Activated CD4-positive, alpha-beta T cell treated with anti-CD3 and anti-CD28 coated beads for 1 hour (primary cell): Measurements from ENCODE around the gene LCN12.
A peak's percentile ranks its signal among the peaks of the same experiment; 100 is the strongest.

Experiments
- DNase-seq: peaks from one replicate; pipeline ENCODE4 v3.0.0-alpha.2; 2020

The LCN12 gene

DNA sequence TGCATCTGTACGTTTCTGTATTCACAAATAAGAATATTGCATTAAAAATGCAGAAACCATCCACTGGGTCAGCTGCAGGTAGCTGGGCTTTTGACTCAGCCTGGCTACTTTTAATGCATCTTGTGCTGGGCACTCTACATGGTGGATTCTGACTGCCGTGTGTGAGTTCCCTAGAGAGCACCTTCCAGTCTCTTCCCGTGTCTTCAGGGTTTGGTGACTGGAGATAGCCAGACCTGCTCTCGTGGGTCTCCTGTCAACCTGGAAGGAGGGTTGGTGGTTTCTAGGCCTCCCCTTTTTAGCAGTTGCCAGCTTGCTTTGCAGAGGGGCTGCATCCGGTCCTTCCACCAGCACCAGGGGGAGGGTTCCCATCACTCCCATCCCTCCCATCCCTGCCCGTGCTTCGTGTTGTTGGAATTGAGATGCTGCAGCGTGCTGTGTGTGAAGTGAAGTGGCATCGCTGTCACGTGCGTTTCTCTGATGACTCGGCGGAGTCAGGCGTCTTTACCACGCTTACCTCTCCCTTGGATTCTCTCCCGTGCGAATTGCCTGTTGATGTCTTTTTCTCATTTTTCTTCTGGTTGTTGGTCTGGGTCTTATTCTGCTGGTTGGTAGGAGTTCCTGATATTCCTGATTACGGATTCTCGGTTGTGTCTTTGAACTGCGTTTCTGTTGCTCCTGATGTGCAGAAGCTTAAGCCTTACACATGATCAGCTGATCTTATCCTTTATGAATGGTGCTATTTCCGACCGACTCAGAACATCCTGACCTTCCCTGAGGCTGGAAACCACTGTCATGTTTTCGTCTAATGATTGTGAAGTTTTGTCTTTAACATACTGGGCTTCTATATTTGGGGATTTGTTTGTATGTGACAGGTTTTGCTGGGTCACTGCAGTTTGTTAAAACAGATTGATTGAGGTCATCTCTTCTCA lies 24.5 kb upstream of the LCN12 start:
- DNase-seq = no peak

GRCh38 chr9:136928591-136928990 lies 23.5 kb upstream of the LCN12 start:
- DNase-seq = no peak

DNA sequence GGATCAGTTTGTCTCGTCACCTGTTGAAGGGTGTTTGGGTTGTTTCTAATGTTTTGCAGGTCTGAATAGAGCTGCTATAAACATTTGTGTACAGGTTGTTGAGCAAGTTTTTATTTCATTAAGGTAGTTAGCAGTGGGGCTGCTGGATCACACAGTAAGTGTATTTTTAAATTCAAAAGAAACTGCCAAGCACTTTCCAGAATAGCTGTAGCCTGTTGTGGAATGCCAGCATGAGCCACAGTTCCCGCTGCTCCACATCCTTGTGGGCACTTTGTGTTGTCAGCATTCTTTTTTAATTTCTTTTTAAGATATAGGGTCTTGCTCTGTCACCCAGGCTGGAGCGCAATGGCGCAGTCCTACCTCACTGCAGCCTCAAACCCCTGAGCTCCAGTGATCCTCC lies 22.1 kb upstream of the LCN12 start:
- DNase-seq = no peak

DNA sequence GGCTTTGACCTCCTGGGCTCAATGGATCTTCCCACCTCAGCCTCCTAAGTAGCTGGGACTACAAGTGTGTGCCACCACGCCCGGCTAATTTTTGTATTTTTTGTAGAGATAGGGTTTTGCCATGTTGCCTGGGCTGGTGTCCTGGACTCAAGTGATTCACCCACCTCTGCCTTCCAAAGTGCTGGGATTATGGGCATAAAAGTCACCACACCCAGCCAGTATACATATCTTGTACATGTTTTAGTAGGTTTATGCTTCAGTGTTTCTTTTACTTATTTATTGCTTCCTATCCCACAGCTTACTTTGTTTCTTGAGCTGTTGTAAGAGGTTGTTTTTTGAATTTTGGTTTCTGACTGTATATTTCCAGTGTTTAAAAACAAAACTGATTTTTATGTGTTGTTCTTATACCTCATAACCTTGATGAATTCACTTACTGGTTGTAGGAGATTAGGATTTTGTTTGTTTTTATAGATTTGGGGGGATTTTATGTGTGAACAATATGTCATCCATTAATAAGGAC lies 20.4 kb upstream of the LCN12 start:
- DNase-seq = no peak

DNA sequence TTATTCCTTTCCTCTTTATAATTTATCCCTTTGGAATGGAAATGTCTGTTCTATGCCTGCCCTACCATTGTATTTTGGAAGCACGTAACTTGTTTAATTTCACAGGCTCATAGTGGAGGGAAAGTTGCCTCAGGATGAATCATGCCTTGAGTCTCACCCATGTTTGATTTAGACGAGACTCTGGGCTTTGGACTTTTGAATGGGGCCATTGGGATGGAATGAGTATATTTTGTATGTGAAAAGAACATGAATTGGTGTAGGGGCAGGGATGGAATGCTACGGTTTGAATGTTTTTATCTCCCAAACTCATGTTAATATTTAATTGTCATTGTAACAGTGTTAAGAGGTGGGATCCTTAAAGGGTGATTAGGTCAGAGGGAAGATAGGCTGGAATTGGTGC lies 17.8 kb upstream of the LCN12 start:
- no peak for DNase-seq

GRCh38 chr9:136935651-136936050 lies 16.4 kb upstream of the LCN12 start:
- DNase-seq = no peak

- DNase-seq = no peak
These were observed 15.4 kb upstream of the LCN12 start for GRCh38 chr9:136936645-136937170.

GRCh38 chr9:136937186-136938001 lies 14.7 kb upstream of the LCN12 start:
- DNase-seq = no peak

DNA sequence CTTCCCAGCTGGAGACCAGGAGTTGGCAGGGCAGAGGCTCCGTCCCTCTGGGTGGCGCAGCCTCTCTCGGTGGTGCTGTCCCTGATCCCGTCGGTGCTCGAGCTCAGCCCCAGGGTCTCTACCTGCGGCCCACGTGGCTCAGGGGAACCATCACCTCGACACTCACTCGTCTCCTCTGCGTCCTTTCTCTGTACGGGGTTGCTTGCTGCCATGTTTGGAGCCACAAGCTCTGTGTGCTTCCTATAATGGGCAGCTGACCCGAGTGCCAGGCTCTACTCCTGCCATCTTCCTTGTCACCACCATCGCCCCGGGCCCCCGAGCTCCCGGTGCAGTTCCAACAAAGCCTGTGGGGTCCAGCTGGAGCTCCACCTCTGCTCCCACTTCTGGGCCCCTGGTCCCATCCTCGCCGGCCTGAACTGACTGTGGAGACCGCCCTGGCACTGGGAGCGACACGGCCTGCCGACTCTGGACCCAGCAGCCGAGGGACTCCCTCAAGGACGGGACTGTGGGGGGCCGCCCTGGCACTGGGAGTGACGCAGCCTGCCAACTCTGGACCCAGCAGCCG lies 12.6 kb upstream of the LCN12 start:
- DNase-seq = no peak

- no peak for DNase-seq
These were observed 12.0 kb upstream of the LCN12 start for GRCh38 chr9:136939996-136940525.

DNA sequence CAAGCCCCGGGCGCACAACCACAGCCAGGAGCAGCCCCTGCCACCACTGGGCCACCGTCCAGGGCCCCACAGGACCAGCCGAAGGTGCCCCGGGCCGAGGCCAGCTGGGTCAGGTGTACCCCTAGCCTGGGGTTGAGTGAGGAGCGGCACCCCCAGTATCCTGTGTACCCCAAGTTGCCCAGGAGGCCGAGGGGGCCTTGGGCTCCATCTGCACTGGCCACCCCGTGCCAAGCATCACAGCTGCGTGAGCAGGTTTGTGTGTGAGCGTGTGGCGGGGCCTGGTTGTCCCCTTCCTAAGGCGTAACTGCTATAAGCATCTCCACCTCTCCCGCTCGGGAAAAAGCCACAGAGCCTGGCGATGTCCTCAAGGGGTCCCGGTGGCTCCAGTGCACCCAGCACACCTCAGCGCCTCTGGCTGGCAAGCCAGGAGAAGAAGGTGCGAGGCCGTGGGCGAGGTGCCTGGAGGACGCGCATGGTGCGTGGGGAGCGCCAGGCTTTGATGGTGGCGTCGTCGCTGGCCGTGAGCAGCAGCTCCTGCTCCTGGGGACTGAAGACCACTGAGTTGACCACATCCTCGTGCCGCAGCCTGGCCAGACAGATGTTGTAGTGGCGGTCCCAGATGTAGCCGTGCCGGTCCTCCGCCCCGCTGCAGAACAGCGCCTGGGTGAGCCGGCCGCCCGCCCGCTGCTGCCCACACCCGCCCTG lies 11.4 kb upstream of the LCN12 start:
- no peak for DNase-seq

- no peak for DNase-seq
These were observed 10.6 kb upstream of the LCN12 start for GRCh38 chr9:136941231-136942111.

DNA sequence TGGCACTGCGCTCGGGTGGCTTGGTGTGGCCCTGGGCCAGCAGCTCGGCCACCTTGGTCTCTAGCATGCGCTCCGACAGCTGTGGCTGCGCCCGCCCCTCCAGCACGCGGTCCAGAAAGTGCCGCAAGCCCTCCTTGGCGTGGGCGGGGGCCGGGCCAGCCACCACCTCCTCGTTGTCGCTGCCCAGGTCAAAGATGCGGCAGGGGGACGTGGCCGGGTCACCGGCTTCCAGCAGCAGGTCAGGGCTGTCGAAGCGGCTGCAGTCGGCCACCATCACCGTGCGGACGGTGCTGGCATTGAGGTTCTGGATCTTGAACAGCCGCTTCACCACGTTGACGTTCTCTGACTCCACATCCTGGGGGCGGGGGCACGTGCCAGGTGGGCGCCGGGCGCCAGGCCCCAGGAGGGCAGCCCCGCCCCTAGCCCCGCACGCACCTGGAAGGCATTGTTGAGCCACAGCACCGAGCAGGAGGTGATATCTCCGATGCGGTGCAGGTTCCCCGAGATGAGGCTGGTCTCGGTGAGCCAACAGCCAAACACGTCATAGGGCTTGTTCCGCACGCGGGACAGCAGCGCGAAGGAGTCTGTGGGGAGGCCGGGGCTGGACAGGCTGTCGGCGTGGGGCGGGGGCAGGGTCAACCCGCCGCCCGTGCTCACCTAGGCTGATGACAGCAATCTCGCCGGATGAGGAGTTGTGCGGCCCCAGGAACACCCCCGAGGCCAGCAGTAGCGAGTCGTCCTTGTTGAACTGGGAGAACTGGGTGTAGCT lies 9.8 kb upstream of the LCN12 start:
- no peak for DNase-seq

GRCh38 chr9:136942881-136943230 lies 9.2 kb upstream of the LCN12 start:
- no peak for DNase-seq

DNA sequence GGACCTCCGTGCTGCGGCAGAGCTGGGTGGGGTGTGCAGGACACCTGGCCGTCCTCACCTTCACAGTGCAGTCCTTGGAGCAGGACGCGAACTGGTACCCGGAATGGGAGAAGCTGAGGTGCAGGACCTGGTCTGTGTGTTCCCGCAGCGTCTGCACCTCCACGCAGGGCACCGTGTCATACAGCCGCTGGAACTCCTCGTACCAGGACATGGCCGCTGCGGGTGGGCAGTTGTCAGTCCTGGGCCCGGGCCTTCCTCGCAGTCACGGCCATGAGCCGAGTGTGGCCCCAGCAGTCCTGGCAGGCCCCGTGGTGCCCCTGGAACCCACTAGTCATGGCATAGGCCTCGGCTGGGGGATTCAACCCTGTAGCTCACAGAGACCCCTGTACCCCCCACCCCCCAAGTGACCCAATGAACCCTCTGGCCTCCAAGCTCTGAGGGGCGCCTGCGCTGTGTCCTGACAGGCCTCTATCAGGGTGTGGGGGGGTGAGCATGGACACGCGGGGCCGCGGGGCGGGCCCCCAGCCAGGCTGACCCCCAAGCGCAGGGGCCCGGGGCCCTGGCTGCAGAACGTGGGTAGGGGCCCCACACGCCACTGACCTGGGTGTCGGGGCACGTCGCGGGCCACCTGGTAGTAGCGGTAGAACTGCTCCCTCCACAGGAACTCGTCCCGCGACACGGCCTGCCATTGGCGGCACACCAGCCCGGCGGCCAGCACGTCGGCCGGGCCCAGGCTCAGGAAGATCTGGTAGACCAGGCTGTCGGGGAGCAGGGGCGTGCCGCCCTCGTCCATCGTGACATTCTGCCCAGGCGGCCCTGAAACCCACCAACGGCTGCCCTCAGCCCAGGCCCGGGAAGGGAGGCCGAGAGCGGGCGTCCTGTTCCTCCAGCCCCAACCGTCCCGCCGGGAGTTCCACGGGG lies 8.5 kb upstream of the LCN12 start:
- no peak for DNase-seq

DNA sequence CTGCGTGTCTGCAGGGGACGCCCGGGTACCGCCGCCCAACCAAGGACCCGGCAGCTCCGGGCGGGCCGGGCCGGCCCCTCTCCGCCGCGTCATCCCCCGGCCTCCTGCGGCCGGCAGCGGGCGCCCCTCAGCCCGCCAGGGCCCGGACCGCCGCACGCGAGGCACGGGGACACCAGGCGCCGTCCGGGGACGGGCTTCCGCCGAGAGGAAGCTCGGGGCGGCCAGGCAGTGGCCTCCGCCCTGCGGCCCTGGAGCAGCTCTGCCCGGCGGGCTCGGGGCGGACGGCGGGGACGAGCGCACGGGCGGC lies 7.9 kb upstream of the LCN12 start:
- DNase-seq = no peak

DNA sequence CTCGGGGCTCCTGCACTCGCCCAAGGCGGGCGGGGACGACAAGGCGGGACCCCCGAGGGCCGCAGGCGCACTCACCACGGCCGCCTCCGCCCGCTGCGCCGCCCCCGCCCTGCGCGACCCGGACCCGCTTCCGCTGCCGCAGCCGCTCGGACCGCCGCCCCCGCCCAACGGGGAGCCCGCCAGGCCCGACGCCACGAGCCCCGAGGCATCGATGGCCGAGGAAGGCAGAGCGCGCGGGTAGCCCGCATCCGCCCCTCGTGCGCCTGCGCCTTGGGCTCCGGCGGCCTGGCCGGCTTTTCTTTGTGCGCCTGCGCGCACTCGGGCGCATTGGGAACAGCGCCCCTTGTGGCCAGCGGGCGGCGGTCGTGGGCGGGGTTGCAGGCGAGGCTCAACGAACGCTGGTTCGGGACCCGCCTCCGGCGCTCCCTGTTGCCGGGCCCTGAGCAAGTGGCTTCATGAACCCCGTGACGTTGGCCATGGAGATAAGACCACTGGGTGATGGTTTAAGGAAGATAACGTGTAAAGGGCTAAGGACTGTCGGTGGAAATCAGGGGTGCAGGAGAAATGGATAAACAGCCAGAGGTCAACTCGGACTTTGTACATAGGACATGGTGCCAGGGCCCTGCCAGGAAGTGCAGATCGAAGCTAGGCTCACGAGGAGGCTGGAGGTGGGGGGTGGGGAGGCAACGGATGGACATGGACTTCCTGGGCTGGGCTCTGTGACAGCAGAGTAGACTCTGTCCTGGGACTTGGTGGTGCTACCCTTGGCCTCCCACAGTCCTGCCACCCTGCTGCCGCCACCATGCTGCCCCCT lies 7.3 kb upstream of the LCN12 start, which contains the start of the genes C8G and FBXW5:
TSS of gene C8G (plus strand) at position 725 of the 814 bp plus-strand sequence. CDS start at position 803, 78 bp downstream.
TSS of gene FBXW5 (minus strand) at position 220 of the 814 bp plus-strand sequence. CDS start 655 bp downstream, outside the sequence.
- DNase-seq = peak; percentile 93
